ENCODE results near the gene GAL. TPM values are rescaled to one million over a fixed set of nuclear protein-coding genes. Genes with fewer than 3 reads are reported as not detected.
"Not testable (repeated sequence)": the region's sequence is repeated elsewhere in the genome, so short reads cannot be mapped to it uniquely, and the experiment has no call there.

Gene GAL, protein sequence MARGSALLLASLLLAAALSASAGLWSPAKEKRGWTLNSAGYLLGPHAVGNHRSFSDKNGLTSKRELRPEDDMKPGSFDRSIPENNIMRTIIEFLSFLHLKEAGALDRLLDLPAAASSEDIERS
- total RNA-seq = not detected

DNA sequence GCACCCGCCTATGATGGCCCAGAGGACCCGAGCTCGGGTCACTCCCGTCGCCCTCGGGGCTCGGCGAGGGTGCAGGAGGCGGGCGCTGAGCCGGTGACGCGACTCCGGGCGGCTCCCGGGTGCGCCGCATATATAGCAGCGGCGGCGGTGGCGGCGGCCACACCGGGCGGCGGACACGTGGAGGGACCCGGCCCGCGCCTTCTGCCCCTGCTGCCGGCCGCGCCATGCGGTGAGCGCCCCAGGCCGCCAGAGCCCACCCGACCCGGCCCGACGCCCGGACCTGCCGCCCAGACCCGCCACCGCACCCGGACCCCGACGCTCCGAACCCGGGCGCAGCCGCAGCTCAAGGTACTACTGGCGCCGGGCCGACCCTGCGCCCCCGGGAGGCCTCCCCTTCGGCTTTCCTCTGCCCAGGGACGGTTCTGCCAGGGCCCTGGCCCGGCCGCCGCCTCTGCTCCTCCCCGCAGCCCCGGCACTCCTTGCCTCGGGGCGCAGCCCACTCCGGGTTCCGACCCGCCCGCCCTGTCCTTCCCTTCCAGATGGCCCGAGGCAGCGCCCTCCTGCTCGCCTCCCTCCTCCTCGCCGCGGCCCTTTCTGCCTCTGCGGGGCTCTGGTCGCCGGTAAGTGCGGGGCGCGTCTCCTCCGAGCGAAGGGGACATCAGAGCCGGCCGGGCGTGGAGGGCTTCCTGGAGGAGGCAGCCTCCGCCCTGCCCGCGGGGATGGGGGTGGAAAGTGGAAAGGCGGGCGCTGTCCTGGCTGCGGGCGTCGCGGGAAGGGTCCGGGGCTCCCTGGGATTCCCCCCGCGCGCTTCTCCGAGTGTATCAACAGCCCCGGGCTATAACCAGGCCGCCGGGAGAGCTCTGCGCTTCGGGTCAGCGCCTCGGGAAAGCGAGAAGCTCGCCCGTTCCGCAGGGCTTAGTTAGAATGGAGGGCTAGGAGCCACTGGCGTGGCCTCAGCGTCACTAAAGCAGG is at the start of gene GAL:
Gene GAL (plus strand): TSS at position 160 of the 972 bp plus-strand sequence. CDS start 380 bp downstream, at position 540.
- no peak for FAIRE-seq
- DNase-seq (ENCODE audit: low spot score in 2 of 2) = peak in 1 of 2 donors; percentile 51

- not testable (repeated sequence) for DNase-seq (ENCODE audit: low spot score in 2 of 2); FAIRE-seq
These were observed 49.7 kb upstream of the GAL start for GRCh38 chr11:68634606-68635005.

- not testable (repeated sequence) for DNase-seq (ENCODE audit: low spot score in 2 of 2)
These were observed 49.2 kb upstream of the GAL start for GRCh38 chr11:68635172-68635571.

DNA sequence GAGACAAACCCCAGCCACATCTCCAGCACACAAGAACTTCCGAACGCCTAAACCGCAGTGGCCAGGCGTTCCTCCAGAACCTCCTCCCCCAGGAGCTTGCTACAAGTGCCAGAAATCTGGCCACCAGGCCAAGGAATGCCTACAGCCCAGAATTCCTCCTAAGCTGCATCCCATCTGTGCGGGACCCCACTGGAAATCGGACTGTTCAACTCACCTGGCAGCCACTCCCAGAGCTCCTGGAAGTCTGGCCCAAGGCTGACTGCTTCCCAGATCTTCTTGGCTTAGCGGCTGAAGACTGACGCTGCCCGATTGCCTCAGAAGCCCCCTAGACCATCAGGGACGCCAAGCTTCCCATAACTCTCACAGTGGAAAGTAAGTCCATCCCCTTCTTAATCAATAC is 48.5 kb upstream of the GAL start:
- DNase-seq (ENCODE audit: low spot score in 2 of 2); FAIRE-seq: not testable (repeated sequence)

More at GRCh38 chr11:68635172-68635571, 49.2 kb upstream of the GAL start:
- FAIRE-seq = not testable (repeated sequence)

DNA sequence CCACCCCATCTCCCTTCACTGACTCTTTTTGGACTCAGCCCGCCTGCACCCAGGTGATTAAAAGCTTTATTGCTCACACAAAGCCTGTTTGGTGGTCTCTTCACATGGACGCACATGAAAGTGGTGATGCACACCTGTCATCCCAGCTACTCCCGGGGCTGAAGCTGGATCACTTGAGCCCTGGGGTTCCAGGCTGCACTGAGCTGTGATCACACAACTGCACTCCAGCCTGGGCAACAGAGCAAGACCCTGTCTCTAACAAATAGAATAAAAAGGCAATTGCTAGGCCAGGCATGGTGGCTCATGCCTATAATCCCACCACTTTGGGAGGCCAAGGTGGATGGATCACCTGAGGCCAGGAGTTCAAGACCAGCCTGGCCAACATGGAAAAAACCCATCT is 45.0 kb upstream of the GAL start:
- FAIRE-seq; DNase-seq (ENCODE audit: low spot score in 2 of 2): not testable (repeated sequence)

DNA sequence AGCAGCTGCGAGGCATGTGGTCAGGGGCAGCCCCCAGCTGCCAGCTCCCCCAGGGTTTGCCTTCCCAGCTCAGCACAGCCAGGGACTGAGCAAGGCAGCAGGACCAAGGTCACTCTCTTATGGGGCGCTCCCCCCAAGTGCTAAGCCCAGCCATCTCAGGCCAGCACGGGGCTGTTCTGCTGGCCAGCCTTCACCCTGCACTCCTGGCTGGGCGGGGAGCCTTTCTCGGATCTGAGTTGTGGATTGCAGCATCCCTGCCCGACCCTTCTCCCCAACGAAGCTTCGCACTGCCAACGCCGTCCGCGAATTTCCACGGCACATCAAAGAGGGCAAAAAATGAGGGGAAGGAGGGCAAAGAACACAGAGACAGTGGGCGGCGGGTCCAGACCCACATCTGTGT is 42.5 kb upstream of the GAL start:
- DNase-seq (ENCODE audit: low spot score in 2 of 2) = no peak
- FAIRE-seq = no peak

DNA sequence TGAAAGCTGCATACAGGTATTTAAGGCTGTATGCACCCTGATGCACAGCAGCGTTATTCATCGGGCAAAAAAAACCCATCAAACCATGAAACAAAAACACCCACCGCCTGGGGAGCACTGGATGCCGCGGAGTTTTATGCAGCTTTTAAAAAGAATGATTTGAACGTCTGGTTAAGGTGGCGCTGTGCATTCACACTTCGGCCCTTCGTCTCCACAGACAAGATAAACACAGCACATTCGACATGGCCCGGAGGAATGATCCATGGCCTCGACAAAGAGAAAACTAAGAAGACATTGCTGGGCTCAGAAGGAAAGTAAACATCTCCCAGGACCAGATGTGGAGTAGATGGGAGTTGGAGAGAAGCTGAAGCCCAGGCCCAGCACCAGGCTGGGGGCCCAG is 40.8 kb upstream of the GAL start:
- no peak for FAIRE-seq
- no peak for DNase-seq (ENCODE audit: low spot score in 2 of 2)

DNA sequence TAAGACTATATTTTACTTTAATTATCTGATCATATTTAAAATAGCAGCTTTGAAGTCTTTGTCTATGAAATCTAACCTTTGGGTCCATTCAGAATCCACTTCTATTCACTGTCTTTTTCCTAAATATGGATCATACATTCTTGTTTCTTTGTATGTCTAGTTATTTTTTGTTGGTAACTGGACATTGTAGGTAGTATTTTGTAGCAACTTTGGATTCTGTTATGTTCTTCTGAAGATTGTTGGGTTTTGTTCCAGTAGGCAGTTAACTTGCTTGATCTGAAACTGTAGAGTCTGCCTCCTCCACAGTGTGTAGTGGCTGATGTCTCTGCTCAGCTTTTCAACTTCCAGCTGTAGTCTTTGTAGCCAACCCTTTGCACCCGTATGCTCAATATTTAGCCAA is 37.5 kb upstream of the GAL start:
- FAIRE-seq = no peak

DNA sequence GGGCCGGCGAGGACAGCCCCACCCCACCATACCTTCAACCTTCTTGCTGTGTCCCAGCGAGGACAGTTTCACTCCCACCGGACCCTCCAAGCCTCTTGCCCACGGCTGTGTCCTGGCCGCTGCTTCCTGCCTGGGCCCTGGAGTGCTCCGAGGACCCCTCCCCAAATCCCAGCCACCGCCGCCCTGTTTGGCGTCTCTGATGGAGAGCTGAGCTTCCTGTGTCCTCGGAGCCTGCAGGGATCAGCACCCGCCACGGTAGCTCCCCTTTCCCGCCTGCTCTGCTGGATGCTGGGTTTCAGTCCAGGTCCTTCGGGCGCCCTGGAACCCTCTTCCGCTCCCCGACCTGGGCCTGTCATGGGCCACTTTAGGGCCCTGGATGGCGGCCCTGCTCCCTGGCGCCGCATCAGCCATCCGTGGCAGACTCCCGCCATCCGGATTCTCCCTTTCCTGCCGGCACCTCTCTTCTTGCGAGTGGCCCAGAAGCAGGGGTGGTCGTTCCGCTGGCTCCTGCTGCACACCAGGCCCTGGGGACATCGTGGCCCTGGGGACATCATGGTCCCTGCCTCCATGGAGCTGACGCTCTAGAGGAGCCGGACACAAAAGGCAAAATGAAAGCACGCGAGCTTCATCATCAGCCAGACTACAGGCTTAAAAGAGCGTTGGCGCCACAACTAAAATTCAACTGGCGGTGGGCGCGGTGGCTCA is 34.3 kb upstream of the GAL start:
- DNase-seq (ENCODE audit: low spot score in 2 of 2) (no peak), FAIRE-seq (no peak)

More for the DNA sequence above, 37.5 kb upstream of the GAL start:
- no peak for DNase-seq (ENCODE audit: low spot score in 2 of 2)

- FAIRE-seq (no peak), DNase-seq (ENCODE audit: low spot score in 2 of 2) (no peak)
These were observed 33.5 kb upstream of the GAL start for GRCh38 chr11:68650801-68651200.

DNA sequence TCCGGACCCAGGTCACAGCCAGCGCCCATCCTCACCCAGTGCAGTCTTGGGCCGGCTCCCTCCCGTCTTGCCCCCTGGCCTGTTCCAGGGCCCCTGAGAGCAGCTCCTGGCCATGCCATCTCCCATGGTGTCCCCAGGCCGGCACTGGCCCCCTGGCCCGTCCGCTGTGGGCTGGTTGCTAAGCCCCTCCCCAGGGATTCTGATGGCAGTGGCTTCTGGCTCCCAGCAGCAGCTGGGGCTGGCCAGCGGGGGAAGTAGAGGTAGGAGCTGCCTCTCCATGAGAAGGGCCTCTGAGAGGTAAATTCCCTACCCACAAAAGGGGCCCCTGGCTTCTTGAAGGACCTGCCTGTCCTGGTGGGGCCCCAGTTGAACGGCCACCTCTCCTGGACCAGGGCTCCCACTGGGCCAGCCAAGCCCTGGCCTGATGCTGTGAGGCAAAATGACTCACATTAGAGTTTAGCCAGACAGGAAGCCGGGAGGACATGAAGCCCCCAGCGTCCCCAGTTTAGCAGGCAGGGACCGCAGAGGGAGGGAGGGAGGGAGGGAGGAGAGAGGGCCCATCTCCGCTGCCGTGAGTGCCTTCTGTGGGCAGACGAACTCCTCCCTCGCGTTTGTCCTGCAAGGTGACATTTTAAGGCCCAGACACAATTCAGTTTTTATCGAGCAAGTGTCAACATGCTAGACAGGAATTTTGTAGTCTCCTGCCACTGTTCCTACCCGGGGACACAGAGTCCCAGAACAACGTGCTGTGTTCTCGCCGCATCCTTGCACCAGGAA is 32.9 kb upstream of the GAL start:
- DNase-seq (ENCODE audit: low spot score in 2 of 2) = no peak

DNA sequence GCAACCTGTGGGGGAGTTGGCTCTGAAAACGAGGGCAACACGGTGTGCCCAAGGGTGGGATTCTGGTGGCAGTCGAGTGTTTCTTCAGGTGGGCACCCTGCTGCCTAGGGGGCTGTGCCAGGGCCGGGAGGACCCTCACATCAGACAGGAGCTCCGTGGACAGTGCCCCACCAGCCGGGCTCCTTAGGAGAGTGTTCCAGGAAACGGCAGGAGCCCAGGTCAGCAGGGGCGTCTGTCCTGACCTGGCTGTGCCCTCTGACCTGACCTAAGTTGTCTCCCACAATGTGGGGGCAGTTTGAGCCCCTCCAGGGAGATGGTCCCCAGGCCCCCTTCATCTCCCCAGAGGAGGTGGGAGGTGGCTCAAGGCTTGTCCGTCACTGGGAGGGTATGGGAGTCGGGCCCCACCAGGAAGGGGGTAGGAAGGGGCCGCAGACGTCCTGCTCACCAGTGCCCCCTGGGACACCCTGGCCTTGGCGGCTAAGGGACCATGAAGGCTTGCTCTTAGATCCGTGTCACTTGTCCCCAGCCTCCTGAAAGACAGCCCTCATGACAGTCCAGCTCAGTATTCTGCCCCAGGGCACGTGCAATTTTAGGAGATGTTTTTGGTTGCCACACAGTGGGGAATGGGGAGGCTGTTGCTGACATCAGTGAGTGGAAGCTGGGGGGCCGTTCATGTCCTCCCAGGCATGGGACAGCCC is 32.2 kb upstream of the GAL start:
- no peak for FAIRE-seq
- DNase-seq (ENCODE audit: low spot score in 2 of 2) = no peak

More for the DNA sequence above, 32.9 kb upstream of the GAL start:
- no peak for FAIRE-seq

- FAIRE-seq (no peak), DNase-seq (ENCODE audit: low spot score in 2 of 2) (no peak)
These were observed 31.6 kb upstream of the GAL start for GRCh38 chr11:68652683-68653156.

DNA sequence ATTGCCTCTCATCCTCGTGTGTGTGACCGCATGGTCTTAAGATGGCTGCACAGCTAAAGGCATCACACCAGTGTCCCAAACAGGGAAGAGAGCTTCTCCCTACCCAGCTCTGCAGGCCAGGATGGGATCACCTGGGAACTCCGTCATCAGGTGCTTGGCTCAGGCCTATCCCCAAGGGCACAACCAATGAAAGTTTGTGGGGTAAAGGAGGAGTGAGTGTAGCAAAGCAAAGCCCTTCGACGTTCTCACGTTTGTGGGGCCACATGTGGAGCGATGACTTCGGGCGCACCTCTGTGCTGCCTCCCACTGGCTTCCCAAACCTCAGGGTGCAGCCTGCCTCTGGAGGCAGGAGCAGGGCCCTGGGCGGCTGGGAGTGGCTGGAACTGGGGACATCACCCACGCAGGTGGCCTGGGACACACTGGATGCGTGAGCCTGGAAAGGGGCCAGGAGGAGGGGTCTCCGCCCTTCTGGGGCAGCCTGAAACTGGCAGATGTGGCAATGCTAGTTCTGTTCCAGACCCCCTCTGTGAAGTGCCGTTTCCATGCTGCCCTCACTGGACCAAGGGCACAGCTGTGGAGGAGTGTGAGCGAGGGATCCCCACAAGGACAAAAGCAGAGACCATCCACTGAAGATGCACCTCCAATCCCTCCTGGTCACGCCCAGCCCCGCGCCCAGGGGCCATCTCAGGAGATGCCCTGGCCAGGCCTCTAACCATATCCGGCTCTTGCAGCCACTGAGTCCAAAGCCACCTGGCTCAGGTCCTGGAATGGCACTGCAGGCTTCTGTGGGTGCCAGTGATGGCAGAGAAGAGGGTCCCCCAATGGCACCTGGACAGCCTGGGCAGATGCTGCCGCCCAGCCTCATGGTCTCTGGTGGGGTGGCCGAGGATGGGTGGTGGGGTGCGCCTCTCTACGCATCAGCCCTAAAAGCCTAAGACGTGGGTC is 30.6 kb upstream of the GAL start:
- no peak for FAIRE-seq

DNA sequence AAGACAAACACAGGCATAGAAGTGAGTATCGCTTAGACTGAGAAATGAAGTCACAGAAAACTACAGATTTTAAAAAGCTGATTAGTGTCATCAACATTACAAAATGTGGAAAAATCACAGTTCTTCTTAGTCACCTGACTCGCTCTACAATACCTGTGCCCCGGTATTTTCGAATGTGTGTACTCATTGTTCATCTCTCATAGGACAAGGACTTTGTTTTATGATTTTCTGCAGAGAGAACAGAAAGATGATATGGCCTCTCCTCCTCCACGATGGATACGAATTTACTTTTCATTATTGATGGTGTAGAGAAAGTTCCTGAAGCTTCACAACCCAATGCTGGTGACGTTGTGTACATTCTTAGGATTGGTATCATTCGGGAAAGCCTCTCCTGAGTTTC is 29.4 kb upstream of the GAL start:
- FAIRE-seq (no peak), DNase-seq (ENCODE audit: low spot score in 2 of 2) (no peak)

More for the DNA sequence above, 30.6 kb upstream of the GAL start:
- DNase-seq (ENCODE audit: low spot score in 2 of 2) = no peak

- FAIRE-seq = no peak
- DNase-seq (ENCODE audit: low spot score in 2 of 2) = no peak
These were observed 28.9 kb upstream of the GAL start for GRCh38 chr11:68655406-68655805.

DNA sequence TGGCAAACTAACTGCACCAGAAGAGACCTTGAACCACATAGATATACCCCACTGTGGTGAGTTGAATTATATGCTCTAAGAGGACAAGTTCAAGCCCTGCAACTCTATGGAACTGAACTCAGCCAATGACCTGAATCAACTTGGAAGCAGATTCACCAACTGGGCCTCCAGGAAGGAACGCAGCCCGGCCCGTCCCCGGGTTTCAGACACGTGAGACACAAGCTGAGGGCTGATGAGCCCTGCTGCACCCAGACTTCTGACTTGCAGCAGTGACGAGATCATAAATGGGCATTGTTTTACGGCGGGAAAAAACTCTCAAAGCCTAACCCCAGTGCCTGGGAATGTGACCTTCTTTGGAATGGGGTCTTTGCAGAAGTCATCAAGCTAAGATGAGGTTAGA is 28.5 kb upstream of the GAL start:
- FAIRE-seq = no peak
- no peak for DNase-seq (ENCODE audit: low spot score in 2 of 2)

GRCh38 chr11:68657021-68657780 is 27.1 kb upstream of the GAL start:
- FAIRE-seq = no peak
- DNase-seq (ENCODE audit: low spot score in 2 of 2) = no peak
